Smooth muscle cell (in vitro differentiated cells): ENCODE data around the gene DBN1. TPM values are rescaled to one million over a fixed set of nuclear protein-coding genes. Genes with fewer than 3 reads are reported as not detected.
A peak's percentile ranks its signal among the peaks of the same experiment; 100 is the strongest.

Experiments used
- DNase-seq: peaks from one replicate; lab custom pipeline; 2025; ENCODE audit not compliant: unreplicated experiment; lab: John Stamatoyannopoulos, UW
- H2AFZ ChIP-seq: fragments of 200-600 bp; sonication (generic); 2 replicates; pipeline ENCODE4 v1.6.0; 2016; ENCODE audit warnings: antibody characterized with exemption, low read depth, mild to moderate bottlenecking
- H3F3A ChIP-seq: fragments of 200-600 bp; sonication (generic); 2 replicates; pipeline ENCODE4 v1.6.0; 2017; ENCODE audit warnings: antibody characterized with exemption, low read depth
- H3K27ac ChIP-seq: fragments of 200-600 bp; sonication (generic); 2 replicates; pipeline ENCODE4 v1.5.1; 2016; ENCODE audit warnings: low read depth, mild to moderate bottlenecking
- H3K27me3 ChIP-seq: fragments of 200-600 bp; sonication (generic); 2 replicates; pipeline ENCODE4 v1.6.1; 2016; ENCODE audit warnings: low read depth, mild to moderate bottlenecking
- H3K36me3 ChIP-seq: fragments of 200-600 bp; sonication (generic); 2 replicates; pipeline ENCODE4 v1.5.1; 2016; ENCODE audit warnings: low read depth
- H3K4me1 ChIP-seq: fragments of 200-600 bp; sonication (generic); 2 replicates; pipeline ENCODE4 v1.5.1; 2016; ENCODE audit warnings: low read depth
- H3K4me2 ChIP-seq: fragments of 200-600 bp; sonication (generic); 2 replicates; pipeline ENCODE4 v1.6.0; 2016; ENCODE audit warnings: mild to moderate bottlenecking
- H3K4me3 ChIP-seq: fragments of 200-600 bp; sonication (generic); 2 replicates; pipeline ENCODE4 v1.5.1; 2016; ENCODE audit warnings: mild to moderate bottlenecking
- H3K79me2 ChIP-seq: fragments of 200-600 bp; sonication (generic); 2 replicates; pipeline ENCODE4 v1.6.0; 2016; ENCODE audit warnings: low read depth, mild to moderate bottlenecking
- H3K9ac ChIP-seq: fragments of 200-600 bp; sonication (generic); 2 replicates; pipeline ENCODE4 v1.6.0; 2016; ENCODE audit warnings: low read depth
- H3K9me3 ChIP-seq: fragments of 200-600 bp; sonication (generic); replicated peaks from 2 replicates; pipeline ENCODE4 v1.5.1; 2016; ENCODE audit warnings: low read depth
- H4K20me1 ChIP-seq: fragments of 200-600 bp; sonication (generic); 2 replicates; pipeline ENCODE4 v1.6.0; 2016; ENCODE audit warnings: low read depth
- WGBS: methylation state at CpG from one replicate; pipeline ENCODE4 v1.1.7; 2016; ENCODE audit warnings: low lambda C conversion rate; 5-methylcytosine and 5-hydroxymethylcytosine counted together
- polyA plus RNA-seq: library from polyadenylated mRNA; unstranded; fragments of >200 nt; fragmentation: Nextera tagmentation; extraction: Ambion mirVana; gene quantifications from 2 replicates; pipeline ENCODE4 v1.2.1, GENCODE V29; 2016
- total RNA-seq: library from RNA; depleted of rRNA; stranded (reverse); fragments of >200 nt; gene quantifications from 2 replicates; pipeline ENCODE4 v1.2.3, GENCODE V29; 2014
- TF ChIP-seq, protein P1 (sequence below): fragments of 200-600 bp; sonication (generic); IDR thresholded peaks from 2 replicates; pipeline ENCODE4 v1.5.1; 2017; ENCODE audit warnings: borderline replicate concordance, mild to moderate bottlenecking, antibody characterized with exemption; ENCODE audit not compliant: insufficient read depth, poor library complexity, severe bottlenecking

The DBN1 gene
- total and polyA plus RNA-seq, 2 experiments from 2014 or later, result 116 to 202 TPM

DNA sequence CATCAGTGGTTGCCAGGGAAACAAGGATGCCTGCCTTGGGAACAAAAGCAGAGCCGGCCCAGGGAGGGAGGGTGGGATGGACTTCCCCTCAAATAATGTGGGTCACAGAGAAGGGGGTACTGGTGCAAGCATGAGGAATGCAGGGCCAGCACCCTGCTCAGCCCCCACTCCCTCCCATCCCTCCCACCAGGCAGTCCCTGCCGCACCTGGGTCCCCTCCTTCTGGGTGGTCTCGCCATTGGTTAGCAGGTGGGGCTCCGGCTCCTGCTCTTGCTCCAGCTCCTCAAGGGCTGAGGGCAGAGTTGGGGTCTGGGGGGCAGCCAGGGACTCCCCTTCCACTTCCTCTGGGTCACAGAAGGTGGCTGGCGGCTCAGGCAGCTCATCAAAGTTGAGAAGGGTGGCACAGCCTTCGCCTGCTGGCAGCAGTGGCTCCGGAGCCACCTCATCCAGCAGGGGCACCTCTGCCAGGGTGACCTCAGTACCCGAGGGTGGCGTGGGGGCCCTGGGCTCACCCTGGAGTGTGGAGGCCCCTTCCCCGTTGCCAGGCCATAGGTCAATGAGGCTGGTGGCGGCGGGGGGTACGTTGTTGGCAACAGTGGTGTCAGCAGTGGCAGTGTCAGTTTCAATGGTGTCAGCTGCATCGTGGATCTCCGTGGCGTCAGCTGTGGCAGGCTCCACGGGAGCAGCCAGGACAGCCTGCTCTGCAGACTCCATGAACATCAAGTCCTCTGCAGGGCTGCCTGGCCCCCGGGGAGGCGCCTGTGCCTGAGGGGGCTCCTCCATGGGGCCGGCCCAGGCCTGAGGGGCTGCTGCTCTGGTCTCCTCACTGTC is 15.4 kb downstream of the DBN1 start:
- DNase-seq, result no peak
- Histone ChIP-seq H3K27ac (peak overlapping the region; percentile 87), H3K36me3 (no peaks in the 10 kb centered on the region), H3K9ac (peak overlapping the region; percentile 34), H3K4me2 (no peak overlapping the region), H3K27me3 (no peaks in the 10 kb centered on the region), H3K79me2 (no peaks in the 10 kb centered on the region), H3K9me3 (no peaks in the 10 kb centered on the region), H3K4me1 (peaks cover 18% of the 10 kb centered on the region), H2AFZ (no peak overlapping the region), H3K4me3 (no peak overlapping the region), H4K20me1 (peaks cover 87% of the 10 kb centered on the region), H3F3A (peaks cover 39% of the 10 kb centered on the region)
- TF ChIP-seq, protein P1, sequence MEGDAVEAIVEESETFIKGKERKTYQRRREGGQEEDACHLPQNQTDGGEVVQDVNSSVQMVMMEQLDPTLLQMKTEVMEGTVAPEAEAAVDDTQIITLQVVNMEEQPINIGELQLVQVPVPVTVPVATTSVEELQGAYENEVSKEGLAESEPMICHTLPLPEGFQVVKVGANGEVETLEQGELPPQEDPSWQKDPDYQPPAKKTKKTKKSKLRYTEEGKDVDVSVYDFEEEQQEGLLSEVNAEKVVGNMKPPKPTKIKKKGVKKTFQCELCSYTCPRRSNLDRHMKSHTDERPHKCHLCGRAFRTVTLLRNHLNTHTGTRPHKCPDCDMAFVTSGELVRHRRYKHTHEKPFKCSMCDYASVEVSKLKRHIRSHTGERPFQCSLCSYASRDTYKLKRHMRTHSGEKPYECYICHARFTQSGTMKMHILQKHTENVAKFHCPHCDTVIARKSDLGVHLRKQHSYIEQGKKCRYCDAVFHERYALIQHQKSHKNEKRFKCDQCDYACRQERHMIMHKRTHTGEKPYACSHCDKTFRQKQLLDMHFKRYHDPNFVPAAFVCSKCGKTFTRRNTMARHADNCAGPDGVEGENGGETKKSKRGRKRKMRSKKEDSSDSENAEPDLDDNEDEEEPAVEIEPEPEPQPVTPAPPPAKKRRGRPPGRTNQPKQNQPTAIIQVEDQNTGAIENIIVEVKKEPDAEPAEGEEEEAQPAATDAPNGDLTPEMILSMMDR, result no peak
- WGBS, result 89% methylated on average over 17 of the region's 20 CpGs

DNA sequence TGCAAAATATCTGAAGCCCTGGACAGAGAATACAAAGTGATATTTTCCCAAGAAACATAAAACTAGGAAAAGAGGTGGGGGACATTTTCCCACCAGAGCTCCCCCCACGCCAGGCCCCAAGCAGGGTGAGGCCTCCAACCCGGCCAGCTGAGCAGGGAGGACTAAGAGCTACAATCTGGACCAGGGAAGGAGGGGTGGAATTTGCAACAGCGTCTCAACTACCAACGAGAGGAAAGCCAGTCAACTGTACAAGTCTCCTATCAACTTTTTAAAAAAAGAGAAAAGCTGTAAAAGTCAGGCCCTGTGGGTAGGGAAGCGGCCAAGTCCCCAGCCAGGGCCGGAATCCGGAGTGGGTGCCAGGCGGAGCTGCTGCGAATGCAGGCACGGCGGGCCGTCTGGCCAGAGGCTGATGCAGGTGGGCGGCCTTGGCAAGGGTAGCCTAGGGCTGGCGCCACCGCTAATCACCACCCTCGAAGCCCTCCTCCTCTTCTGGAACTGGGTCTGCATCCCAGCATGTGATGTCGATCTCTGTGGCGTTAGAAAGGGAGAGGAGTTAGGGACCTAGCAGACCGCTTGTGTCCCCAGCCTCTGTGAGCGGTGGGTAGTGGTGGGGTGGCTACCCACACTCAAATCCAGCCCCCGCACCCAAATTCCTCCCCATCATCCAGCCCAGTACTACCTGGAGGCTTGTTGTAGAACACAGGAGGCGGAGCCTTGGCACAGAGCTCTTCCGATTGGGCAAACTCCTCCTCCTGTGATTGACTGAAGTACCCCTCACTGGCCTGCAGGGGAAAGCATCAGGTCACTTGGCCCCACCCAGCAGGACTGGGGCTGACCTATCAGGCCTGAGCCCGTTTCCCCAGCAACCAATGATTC is 16.2 kb downstream of the DBN1 start:
- Histone ChIP-seq H3K9ac (no peak overlapping the region), H2AFZ (no peak overlapping the region), H3K36me3 (no peaks in the 10 kb centered on the region), H4K20me1 (peaks cover 84% of the 10 kb centered on the region), H3K4me1 (peaks cover 18% of the 10 kb centered on the region), H3K27ac (peak overlapping the region; percentile 43), H3K79me2 (no peaks in the 10 kb centered on the region), H3K27me3 (no peaks in the 10 kb centered on the region), H3K9me3 (no peaks in the 10 kb centered on the region), H3F3A (peaks cover 39% of the 10 kb centered on the region), H3K4me2 (peak overlapping the region; percentile 26), H3K4me3 (no peak overlapping the region)
- no peak for DNase-seq
- TF ChIP-seq, protein P1, result peak; percentile 47
- 89% methylated on average over 24 of the region's 24 CpGs for WGBS

DNA sequence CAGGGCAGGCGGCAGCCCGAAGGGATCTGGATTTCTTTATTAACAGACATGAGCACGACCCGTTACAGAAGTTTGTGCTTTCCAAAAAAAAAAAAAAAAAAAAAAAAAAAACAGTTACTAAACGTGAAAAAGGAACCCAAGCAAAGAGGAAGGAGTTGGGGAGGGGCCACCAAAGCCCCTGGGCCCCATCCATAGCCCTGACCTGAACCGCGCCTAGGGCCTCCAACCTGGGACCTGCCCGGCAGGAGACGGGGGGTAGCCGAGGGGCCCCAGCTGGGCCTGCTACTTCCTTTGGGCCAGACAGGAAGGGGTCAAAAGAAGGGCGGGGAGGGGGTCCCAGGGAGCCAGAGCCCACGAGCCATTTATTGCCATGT is 16.9 kb downstream of the DBN1 start:
- WGBS, result 73% methylated on average over 8 of the region's 12 CpGs
- Histone ChIP-seq H3K36me3 (no peaks in the 10 kb centered on the region), H3K4me3 (no peak overlapping the region), H3F3A (peaks cover 36% of the 10 kb centered on the region), H3K27ac (peak overlapping the region; percentile 43), H3K4me2 (peak overlapping the region; percentile 26), H3K79me2 (no peaks in the 10 kb centered on the region), H3K9me3 (no peaks in the 10 kb centered on the region), H4K20me1 (peaks cover 78% of the 10 kb centered on the region), H2AFZ (no peak overlapping the region), H3K9ac (no peak overlapping the region), H3K4me1 (peaks cover 18% of the 10 kb centered on the region), H3K27me3 (no peaks in the 10 kb centered on the region)
- TF ChIP-seq, protein P1, result no peak
- DNase-seq, result no peak
